ENCODE results near the gene GFPT1. TPM values are rescaled to one million over a fixed set of nuclear protein-coding genes. Genes with fewer than 3 reads are reported as not detected.
A peak's percentile ranks its signal among the peaks of the same experiment; 100 is the strongest.

The GFPT1 gene
- total and polyA plus RNA-seq, 2 experiments from 2014 or later = 60.8 to 62.0 TPM

- Histone ChIP-seq H3K4me3 (no peak overlapping the region), H2AFZ (no peak overlapping the region), H3K79me2 (replicated peaks; ENCODE audit: insufficient read depth) (no peaks in the 10 kb centered on the region), H4K20me1 (replicated peaks; ENCODE audit: insufficient read depth) (no peaks in the 10 kb centered on the region), H3K4me1 (ENCODE audit: insufficient read depth) (peaks cover 8% of the 10 kb centered on the region; the same call in 1 of the 2 replicates), H3K36me3 (ENCODE audit: insufficient read depth) (peaks cover 23% of the 10 kb centered on the region), H3F3A (replicated peaks; ENCODE audit: low read depth) (no peaks in the 10 kb centered on the region), H3K4me2 (no peak overlapping the region), H3K27me3 (ENCODE audit: insufficient read depth) (no peaks in the 10 kb centered on the region), H3K27ac (ENCODE audit: low read depth) (peak overlapping the region; percentile 27; the same call in 1 of the 2 replicates), H3K9me2 (ENCODE audit: insufficient read depth) (no peaks in the 10 kb centered on the region)
- no peaks in the 10 kb centered on the region for H3K9me3 Mint-ChIP-seq
- H3K4me1 Mint-ChIP-seq = peaks cover 21% of the 10 kb centered on the region; the same call in 2 of the 3 replicates
- no peak for TF ChIP-seq POLR2AphosphoS5 (IDR thresholded peaks at IDR 0.05; ENCODE audit: low read depth)
- TF ChIP-seq ETS1 (IDR thresholded peaks at IDR 0.05) = no peak
- no peak for TF ChIP-seq JUNB (IDR thresholded peaks at IDR 0.05; ENCODE audit: unreplicated experiment)
- no peak for TF ChIP-seq ZNF114 (CRISPR knock-in tag; IDR thresholded peaks at IDR 0.05)
- no peak for TF ChIP-seq REST (IDR thresholded peaks at IDR 0.05; ENCODE audit: unreplicated experiment)
- TF ChIP-seq STAT1 (IDR thresholded peaks at IDR 0.05; ENCODE audit: unreplicated experiment) = no peak
- no peak for TF ChIP-seq CREB1 (CRISPR knock-in tag; IDR thresholded peaks at IDR 0.05; ENCODE audit: low read depth)
- no peak for TF ChIP-seq ZNF331 (CRISPR knock-in tag; IDR thresholded peaks at IDR 0.05; ENCODE audit: low read depth)
- TF ChIP-seq ZNF462 (CRISPR knock-in tag; IDR thresholded peaks at IDR 0.05) = no peak
- TF ChIP-seq EZH2phosphoT487 (IDR thresholded peaks at IDR 0.05; ENCODE audit: unreplicated experiment) = no peak
- TF ChIP-seq NANOG (IDR thresholded peaks at IDR 0.05; ENCODE audit: borderline replicate concordance) = no peak
- TF ChIP-seq CTCF (conservative IDR thresholded peaks at IDR 0.05; ENCODE audit: low read depth in 2 of 2) = no peak
- TF ChIP-seq EZH2 (IDR thresholded peaks at IDR 0.05; ENCODE audit: low read depth, unreplicated experiment) = no peak
- peaks cover 3% of the 10 kb centered on the region for H3K27me3 Mint-ChIP-seq (ENCODE audit: insufficient read depth, low read depth, poor library complexity)
- ATAC-seq (no peak), DNase-seq (ENCODE audit: low spot score) (no peak)
- H3K36me3 Mint-ChIP-seq (ENCODE audit: low read depth) = peaks cover 62% of the 10 kb centered on the region
- H3K27ac Mint-ChIP-seq = no peak overlapping the region
- no peak overlapping the region for H3K4me3 Mint-ChIP-seq
These were observed 33.7 kb downstream of the GFPT1 start for GRCh38 chr2:69353360-69353759.

Data from GM23338 (cell line).